Right lobe of liver (tissue), 4 donors: Measurements from ENCODE around the gene ATP5F1B.

Source experiments
- POLR2A ChIP-seq: fragments of 450-650 bp; IDR thresholded peaks from one replicate; pipeline ENCODE4 v1.6.1; 2017; ENCODE audit warnings: antibody characterized with exemption, mild to moderate bottlenecking
- TF ChIP-seq, protein P1 (sequence below), 4 donors: fragments of 200-600 bp in 3 of 4; fragments of 450-650 bp in 1 of 4; IDR thresholded peaks; one replicate each; pipeline versions ENCODE4 v1.5.1 to v1.8.0; 2016 to 2022; ENCODE audit warnings: antibody characterized with exemption in 4 of 4, mild to moderate bottlenecking in 2 of 4
- donor health status: DM: no; HTN: no; CAD: no.
- donor health status: DM: no; HTN: no; CAD: no.
- donor health status: DM: no; HTN: yes; CAD: no.

DNA sequence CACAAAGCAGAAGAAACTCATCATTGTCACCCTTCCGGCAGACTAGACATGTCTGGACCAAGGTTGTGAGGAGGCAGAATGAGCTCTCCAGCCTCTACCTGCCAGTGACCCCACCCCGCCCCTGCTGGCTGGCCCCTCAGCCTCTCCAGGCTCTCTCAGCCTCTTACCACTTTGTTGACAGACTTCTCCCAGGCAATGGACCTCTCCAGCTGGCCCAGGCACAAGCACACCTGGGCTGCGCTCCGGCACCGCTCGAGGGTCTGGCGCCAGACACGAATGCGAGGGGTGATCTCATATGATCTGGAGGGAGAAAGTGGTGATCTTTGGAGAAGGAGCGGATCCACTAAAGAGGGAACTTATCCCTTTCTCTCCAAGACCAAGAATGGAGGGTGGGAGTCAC lies 46.0 kb downstream of the ATP5F1B start:
- TF ChIP-seq, protein P1, sequence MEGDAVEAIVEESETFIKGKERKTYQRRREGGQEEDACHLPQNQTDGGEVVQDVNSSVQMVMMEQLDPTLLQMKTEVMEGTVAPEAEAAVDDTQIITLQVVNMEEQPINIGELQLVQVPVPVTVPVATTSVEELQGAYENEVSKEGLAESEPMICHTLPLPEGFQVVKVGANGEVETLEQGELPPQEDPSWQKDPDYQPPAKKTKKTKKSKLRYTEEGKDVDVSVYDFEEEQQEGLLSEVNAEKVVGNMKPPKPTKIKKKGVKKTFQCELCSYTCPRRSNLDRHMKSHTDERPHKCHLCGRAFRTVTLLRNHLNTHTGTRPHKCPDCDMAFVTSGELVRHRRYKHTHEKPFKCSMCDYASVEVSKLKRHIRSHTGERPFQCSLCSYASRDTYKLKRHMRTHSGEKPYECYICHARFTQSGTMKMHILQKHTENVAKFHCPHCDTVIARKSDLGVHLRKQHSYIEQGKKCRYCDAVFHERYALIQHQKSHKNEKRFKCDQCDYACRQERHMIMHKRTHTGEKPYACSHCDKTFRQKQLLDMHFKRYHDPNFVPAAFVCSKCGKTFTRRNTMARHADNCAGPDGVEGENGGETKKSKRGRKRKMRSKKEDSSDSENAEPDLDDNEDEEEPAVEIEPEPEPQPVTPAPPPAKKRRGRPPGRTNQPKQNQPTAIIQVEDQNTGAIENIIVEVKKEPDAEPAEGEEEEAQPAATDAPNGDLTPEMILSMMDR (IDR thresholded peaks at IDR 0.05), result no peak
- no peak for TF ChIP-seq POLR2A
